ENCODE data around the gene TSPAN8.
"Not testable (repeated sequence)": the region's sequence is repeated elsewhere in the genome, so short reads cannot be mapped to it uniquely, and the experiment has no call there.

The TSPAN8 gene

DNA sequence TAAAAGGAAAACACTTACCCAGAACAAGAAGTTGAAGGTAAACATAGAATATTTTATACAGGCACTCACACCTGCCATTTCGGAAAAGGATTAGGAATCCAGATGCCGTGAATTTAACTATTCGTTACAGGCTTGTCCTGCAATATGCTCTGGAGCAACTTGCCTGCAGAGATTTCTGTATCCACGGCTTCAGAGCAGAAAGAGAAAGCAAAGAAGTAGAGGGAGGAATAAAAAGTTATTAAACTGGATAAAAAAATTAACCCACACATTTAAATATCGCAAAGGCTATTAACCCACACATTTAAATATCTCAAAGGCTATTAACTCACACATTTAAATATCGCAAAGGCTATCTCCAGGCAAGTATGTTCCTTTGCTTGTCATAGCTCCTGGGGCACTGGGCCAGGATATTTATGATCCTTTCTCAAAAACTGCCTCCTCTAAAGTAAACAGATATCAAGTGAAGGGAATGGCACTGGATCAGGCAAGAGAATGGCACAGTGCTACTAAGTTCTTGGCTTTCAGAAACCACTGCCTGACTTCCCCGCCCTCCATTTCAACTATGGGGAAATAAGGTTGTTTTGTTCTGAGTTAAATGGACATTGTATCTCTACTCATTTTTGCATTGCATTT lies at the start of gene TSPAN8:
Gene TSPAN8, minus strand, starts transcription at position 399 of the 633 bp plus-strand sequence. Its CDS starts 321 bp downstream, at position 78.
- no peak for DNase-seq (ENCODE audit: low read depth, low spot score)

DNA sequence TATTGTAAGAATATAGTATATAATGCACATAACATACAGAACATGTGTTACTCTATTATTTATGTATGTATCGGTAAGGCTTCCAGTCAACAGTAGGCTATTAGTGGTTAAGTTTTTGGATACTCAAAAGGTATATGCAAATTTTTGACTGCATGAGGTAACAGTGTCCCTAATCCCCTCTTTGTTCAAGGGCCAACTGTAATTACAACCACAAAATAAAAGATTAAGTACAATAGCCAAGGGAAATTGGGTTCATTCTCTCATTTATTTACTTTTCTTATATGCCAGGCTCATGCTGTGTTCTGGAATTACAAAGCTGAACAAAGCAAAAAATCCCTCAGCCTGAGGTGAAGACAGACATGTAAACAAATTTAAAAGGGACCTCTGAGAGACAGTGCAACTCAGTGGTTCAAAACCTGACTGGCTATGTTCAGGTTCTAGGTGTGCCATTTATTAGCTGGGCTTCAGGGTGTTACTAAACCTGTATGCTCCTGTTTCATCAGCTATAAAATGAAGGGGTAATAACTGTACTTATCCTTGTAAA lies 43.4 kb upstream of the TSPAN8 start:
- DNase-seq (ENCODE audit: low read depth, low spot score) = no peak

DNA sequence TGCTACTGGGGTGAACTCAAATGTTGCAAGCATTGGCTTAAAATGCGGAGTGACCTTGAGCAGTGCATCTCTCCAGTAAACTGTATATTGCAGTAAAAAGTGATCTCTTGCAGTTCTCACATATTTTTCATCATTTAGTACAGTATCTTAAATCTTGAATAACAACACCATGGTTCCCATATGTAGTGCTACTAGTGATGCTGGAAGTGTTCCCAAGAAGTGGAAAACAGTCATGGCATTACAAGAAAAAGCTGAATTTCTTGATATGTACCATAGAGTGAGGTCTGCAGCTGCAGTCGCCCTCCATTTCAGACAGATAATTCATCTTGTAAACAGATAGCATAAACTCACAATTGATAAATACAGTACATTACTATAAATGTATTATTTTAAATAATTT lies 42.9 kb upstream of the TSPAN8 start:
- no peak for DNase-seq (ENCODE audit: low read depth, low spot score)

DNA sequence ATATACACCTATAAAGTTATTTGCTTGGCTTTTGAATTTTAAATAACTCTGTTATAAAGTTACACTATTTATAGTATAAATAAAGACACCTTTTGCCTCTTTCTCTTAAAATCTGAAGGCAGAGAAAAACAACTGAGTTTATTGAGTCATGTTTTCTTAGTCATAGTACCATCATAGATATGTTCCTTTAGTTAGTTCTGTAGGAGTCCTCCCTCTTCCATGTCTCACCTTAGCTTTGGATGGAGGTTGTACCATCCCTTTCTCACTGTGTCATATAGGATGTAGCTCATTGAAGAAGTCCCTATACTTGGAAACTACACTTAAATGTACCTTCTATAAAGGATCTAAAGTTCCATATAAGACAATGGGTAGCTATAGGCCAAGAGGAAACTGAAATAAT lies 39.7 kb upstream of the TSPAN8 start:
- no peak for DNase-seq (ENCODE audit: low read depth, low spot score)

DNA sequence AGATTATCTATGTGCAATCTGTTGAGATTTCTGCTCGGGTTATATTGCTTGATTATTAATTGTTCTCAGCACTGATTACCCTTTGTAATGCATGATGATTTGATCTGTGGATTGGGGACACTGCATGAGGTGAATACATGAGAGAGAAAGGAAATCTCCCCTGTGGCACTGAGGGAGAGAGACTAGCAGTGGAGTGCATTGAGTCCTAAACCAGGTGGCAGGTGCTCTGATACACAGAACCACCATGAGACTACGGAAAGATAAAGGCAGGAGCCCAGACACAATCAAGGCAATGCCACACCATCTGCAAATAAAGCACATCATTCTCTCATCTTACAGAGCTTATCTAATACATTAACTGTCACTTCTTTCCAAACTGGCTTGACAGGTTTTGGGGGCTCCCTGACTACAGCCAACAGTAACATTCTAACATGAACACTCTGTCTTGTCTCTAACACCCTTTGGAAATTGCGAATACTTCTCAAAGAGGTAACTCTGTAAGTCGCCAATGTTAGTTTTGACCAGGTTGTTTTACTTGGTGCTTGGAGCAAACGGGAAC lies 37.6 kb upstream of the TSPAN8 start:
- DNase-seq (ENCODE audit: low read depth, low spot score) = no peak

DNA sequence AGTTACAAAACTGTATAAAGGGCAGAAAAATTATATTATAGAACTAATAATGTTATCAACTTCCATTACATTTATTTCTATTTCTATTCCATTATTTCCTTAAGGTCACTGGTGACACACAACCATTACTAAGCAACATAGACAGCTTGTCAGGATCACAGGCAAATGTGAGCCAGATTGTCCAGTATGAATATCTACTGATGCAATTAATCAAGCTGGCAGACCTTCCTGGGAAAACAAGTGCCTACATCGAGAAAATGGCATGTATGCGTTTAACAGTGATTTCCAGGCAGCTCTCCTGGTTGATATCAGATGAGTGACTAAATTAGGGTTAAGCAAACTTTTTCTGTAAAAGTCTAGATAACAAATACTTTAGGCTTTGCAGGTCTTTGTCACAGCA lies 36.9 kb upstream of the TSPAN8 start:
- DNase-seq (ENCODE audit: low read depth, low spot score) = no peak

DNA sequence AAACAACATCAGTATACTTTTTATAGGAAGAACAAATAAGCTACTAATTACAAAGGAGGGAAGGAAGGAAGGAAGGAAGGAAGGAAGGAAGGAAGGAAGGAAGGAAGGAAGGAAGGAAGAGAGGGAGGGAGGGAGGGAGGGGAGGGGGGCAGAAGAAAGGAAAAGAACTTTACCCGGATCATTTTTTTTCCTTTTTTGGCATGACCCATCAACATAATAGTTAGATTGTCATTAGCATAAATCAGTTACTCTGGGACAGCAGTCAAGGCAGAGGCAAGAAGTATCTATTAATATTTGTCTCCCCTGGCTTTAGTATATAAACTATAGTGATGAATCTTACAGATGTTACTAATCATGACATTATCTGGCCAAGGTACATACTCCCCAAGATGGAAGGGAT lies 35.2 kb upstream of the TSPAN8 start:
- DNase-seq (ENCODE audit: low read depth, low spot score) = no peak

DNA sequence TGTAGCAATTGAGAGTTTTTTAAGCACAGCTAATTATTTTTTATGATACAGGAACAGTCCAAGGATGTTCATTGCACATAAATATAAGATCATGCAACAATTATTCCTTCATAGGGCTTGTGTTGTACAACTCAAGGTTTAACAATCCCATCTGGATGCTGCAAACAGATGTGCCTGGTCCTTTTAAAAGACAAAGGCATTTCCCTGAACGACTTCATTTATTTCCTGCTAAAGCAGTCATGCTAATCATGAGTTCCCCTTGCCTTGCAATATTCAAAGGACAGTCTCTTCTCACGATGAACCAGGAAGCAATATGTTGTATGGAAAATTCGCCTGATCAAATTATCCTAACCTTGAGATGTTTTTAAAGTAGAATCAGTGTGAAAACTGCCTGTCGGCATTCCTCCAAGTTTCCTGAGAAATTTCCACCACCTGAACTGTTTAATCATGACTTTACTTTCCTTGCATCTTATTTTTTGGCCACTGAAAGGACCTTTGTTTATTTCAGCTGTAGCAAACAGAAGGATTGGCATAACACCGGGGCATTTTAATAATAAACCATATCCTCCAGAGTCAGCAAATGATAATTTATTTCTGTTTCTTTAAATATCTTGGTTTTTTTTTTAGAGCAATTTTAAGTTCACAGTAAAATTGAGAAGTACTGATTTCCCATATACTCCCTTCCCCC lies 33.9 kb upstream of the TSPAN8 start:
- no peak for DNase-seq (ENCODE audit: low read depth, low spot score)

DNA sequence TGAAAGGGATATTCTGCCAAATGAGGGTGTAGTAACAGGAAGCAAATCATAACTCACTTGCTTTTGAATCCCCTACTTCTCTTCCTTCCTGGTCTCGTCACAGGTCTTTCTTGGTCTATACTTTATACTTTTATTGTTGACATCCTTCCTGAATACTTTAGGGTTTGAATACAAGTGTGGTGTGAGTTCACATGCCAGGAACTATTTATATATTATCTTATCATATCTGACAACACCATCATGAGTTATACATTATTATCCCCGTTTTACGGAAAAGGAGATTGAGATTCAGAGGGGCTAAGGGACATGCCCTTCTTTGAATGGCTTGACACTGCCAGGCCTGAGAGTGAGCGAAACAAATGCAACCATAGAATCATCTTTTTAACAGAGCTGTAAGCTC lies 33.0 kb upstream of the TSPAN8 start:
- no peak for DNase-seq (ENCODE audit: low read depth, low spot score)

DNA sequence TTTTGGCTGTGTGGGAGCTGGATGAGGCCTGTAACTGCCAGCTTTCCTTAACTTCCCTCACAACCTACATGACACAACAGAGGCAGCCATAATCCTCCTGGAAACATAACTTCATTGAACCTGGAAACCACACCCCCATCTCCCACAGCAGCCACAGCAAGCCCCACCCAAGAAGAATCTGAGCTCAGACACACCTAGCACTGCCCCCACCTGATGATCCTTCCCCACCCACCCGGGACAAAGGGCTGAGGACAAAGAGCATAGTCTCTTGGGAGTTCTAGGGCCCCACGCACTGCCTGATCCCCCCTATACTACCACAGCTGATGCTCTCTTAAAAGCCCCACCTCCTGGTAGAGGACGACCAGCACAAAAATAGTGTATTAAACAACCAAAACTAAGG lies 29.6 kb upstream of the TSPAN8 start:
- no peak for DNase-seq (ENCODE audit: low read depth, low spot score)

DNA sequence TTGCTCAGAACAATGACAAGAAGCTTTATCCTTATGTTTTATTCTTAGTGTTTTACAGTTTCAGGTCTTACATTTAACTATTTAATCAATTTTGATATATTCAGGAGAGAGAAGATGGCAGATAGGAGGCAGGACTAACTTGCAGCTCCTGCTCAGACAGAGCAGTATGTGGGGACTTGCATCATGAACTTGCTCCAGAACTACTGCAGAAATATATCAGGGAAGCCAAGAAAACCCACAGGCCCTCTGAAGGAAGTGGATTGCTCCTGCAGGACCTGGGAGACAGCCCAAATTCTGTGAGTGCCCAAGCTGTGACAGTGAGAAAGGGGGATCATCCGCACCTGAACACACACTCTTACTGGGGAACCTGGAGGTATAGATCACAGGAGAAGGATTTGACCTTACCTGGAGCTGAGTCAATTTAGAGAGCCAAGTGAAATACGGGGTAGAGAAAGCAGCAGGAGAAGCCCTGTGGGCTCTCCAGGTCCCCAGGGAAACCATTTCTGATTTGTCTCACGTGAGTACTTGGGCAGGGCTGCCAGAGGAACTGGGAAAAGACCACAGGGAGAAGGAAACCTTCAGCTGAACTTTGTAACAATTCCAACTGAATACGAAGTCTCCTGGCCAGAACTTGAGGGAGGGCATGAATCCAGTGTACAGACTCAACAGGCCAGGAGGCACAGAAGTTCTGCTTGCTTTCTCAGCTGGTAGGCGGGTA lies 28.9 kb upstream of the TSPAN8 start:
- DNase-seq (ENCODE audit: low read depth, low spot score) = no peak

DNA sequence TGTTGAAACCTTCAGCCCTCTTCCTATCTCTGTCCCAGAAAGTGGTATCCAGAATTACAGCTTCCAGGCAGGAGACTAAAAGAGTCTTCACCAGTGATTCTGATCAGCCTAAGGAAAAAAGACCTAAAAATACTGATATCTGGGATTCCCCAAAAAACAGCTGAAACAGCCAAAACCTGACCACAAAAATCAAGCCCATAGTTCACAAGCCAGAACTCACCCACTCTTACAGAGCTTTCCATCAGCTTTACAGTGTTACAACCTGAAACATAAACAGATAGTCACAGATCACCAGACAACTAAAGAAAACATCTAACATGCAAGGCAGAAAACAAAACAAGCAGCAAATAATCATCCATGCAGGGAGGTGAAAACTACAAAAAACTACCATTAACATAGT lies 26.0 kb upstream of the TSPAN8 start:
- DNase-seq (ENCODE audit: low read depth, low spot score) = no peak

DNA sequence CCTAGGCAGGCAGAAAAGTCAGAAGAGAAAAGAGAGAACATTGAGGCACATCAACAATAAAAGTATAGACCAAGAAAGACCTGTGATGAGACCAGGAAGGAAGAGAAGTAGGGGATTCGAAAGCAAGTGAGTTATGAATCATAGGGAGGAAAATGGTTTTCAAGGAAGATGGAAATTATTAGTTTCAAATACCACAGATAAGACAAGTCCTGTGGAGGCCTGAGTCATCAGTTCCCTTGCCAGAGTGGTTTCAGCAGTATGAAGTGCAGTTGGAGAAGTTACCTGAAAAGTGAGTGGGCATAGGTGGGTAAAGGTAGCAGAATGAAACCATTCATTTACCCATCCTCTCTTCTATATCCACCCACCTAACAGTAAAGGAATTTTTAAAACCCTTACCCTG lies 25.2 kb upstream of the TSPAN8 start:
- no peak for DNase-seq (ENCODE audit: low read depth, low spot score)

DNA sequence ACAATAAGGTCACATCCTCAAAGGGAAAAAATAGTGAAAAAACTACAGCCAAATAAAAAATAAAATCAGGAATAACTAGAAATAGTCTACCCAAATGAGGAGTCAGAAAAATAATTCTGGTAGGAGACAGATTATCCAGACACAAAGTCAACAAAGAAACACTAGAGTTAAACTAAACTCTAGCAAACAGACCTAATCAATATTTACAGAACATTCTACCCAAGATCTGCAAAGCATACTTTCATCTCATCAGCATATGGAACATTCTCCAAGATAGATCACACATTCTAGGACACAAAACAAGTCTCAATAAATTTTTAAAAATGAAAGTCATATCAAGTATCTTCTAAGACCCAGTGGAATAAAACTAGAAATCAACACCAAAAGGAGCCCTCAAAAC lies 20.4 kb upstream of the TSPAN8 start:
- DNase-seq (ENCODE audit: low read depth, low spot score) = no peak

DNA sequence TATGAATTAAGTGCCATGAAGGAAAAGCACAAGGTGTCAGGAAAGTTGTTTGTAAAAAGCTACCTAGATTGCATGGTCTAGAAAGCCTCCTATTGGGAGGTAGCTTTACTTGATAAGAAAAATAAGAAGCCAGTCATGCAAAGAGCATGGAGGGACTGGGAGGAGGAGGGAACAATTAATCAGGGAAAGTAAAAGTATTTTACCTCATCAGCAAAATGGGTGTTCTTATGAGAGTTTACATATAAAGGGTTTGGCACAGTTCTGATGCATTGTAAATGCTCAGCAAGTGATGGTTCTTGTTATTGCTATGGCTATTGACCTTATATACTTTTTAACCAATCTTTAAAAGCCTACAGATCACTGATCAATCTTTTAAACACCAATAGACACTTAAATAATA lies 17.0 kb upstream of the TSPAN8 start:
- DNase-seq (ENCODE audit: low read depth, low spot score) = no peak

DNA sequence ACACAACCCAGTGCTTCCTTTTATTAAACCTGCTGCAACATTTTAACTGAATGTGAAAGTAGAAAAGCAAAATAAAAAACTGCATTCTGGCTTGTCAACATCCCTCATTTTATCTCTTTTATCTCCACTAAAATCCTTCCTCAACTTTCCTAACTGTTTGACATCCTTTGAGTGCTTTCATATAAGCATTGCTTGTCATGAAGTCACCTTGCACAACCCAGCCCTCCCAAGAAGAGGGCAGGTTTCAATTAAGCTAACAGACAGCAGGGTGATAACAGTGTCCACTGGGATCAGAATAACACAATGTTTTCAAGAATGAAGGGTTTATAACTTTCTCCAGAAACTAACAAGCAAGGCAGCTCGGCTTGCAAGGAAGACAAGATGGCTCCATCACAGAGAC lies 16.3 kb upstream of the TSPAN8 start:
- DNase-seq (ENCODE audit: low read depth, low spot score) = no peak

DNA sequence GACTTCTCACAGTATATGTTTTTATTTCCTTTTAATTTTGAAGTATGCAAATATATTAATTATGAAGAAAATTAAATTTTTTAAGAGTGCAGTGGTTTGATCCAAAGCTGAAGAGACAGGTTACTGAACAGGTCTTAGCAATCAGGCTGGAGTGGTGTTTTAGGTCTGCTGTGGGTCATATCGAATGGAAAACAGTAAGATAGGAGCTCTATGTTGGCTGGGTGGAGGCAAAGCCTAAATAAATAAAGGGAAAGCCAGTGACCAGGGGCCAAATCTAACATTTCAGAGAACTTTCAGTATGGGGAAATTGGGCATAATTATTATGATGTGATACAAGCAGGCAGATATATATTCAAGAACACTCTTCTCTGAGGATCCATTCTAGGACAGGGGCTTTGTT lies 12.7 kb upstream of the TSPAN8 start:
- DNase-seq (ENCODE audit: low read depth, low spot score) = no peak

DNA sequence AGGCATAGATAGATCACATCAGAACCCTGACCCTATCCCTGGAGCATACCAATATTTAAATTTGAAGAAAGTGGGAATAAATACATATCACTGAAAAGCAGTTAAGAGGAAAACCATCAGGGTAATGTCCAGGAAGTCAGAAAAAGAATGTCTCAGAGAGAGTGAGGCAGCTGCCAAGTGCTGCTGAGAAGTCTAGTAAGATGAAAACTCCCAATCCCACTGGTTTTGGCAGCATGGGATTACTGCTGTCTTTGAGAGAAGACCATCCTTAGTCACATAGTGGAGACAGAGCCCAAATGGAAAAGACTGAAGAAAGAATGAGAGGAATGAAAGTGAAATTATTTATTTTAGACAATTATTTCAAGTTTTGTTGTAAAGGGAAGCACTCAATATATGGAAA lies 11.5 kb upstream of the TSPAN8 start:
- DNase-seq (ENCODE audit: low read depth, low spot score) = no peak

DNA sequence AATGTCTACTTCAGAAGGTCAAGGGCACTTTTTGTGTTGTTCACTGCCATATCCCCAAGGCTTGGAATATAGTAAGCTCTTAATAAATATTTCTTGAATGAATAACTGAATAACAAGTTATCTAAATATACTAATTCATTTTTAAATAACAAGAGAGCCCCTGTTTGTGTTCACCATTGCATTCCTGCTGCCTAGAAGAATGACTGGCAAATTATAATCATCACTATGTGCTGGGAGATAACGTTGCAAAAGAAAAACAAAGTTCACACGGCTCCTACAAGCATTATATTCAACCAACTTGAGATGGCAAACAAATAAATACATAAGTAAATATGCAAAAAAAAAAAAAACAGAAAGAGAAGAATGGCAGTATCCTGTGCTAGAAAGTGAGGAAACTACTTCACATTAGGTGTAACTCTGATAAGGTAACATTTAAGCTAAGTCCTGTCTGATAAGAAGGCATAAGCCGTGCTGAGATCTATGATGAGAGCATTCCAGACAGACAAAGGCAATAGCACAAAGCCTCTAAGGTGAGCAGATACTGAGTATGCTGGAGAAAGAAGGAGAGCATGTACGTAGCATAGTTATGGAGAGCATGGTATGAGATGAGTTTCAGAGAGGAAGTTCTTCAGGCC lies 9.2 kb upstream of the TSPAN8 start:
- DNase-seq (ENCODE audit: low read depth, low spot score) = no peak

DNA sequence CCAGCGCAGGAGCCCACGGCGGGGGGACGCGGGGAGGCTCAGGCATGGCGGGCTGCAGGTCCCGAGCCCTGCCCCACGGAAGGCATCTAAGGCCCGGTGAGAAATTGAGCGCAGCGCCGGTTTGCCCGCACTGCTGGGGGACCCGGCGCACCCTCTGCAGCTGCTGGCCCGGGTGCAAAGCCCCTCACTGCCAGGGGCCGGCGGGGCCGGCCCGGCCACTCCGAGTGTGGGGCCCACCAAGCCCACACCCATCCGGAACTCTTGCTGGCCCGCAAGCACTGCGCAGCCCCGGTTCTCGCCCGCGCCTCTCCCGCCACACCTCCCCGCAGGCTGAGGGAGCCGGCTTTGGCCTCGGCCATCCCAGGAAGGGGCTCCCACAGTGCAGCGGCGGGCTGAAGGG lies 8.5 kb upstream of the TSPAN8 start:
- DNase-seq (ENCODE audit: low read depth, low spot score) = no peak

DNA sequence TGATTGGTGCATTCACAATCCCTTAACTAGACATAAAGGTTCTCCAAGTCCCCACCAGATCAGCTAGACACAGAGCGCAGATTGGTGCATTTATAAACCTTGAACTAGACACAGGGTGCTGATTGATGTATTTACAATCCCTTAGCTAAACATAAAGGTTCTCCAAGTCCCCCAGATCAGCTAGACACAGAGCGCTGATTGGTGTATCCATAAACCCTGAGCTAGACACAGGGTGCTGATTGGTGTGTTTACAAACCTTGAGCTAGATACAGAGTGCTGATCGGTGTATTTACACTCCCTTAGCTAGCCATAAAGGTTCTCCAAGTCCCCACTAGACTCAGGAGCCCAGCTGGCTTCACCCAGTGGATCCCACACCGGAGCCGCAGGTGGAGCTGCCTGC lies 8.0 kb upstream of the TSPAN8 start:
- not testable (repeated sequence) for DNase-seq (ENCODE audit: low read depth, low spot score)

All from activated CD4-positive, CD25-positive, alpha-beta regulatory T cell treated with anti-CD3 and anti-CD28 coated beads, Interleukin-2, amount 50 U/mL, for 16 hours (primary cell).